Keratinocyte (primary cell): Measurements from ENCODE around the gene KRT78. TPM values are rescaled to one million over a fixed set of nuclear protein-coding genes. Genes with fewer than 3 reads are reported as not detected.

Experiments
- DNase-seq: peaks from one replicate; pipeline ENCODE4 v3.0.0-alpha.2; 2011; ENCODE audit warnings: low read depth, missing footprints, low spot score
- FAIRE-seq: peaks from 2 replicates; lab custom pipeline; 2011; peaks lifted over from hg19 to GRCh38; lab: Jason Lieb, UNC
- H2AFZ ChIP-seq: 2 replicates; pipeline ENCODE4 v1.6.0; 2012; ENCODE audit warnings: low read length, control low read depth, inconsistent platforms; ENCODE audit not compliant: control insufficient read depth
- H3K27ac ChIP-seq: 2 replicates; pipeline ENCODE4 v1.5.1; 2011; ENCODE audit warnings: low read length; ENCODE audit not compliant: control insufficient read depth, insufficient read depth
- H3K27me3 ChIP-seq: 3 replicates; pipeline ENCODE4 v1.6.0; 2011; ENCODE audit warnings: low read length; ENCODE audit not compliant: control insufficient read depth, insufficient read depth; ENCODE audit errors: extremely low read depth
- H3K36me3 ChIP-seq, 2 experiments: 2 replicates in 1 of 2; 3 replicates in 1 of 2; pipeline ENCODE4 v1.5.1; 2011; ENCODE audit warnings: low read length in 2 of 2, mild to moderate bottlenecking in 1 of 2; ENCODE audit not compliant: control insufficient read depth in 2 of 2, insufficient read depth in 2 of 2; ENCODE audit errors: extremely low read depth in 1 of 2
- H3K4me1 ChIP-seq: 3 replicates; pipeline ENCODE4 v1.5.1; 2011; ENCODE audit warnings: low read length; ENCODE audit not compliant: control insufficient read depth, insufficient read depth; ENCODE audit errors: extremely low read depth
- H3K4me2 ChIP-seq: 3 replicates; pipeline ENCODE4 v1.6.0; 2011; ENCODE audit warnings: low read depth, low read length; ENCODE audit not compliant: control insufficient read depth, insufficient read depth; ENCODE audit errors: extremely low read depth
- H3K4me3 ChIP-seq, 3 experiments: fragments of 200-600 bp in 1 of 3; sonication (generic) in 1 of 3; 2 replicates in 2 of 3; 3 replicates in 1 of 3; pipeline ENCODE4 v1.5.1; 2011 to 2016; ENCODE audit warnings: low read length in 3 of 3, mild to moderate bottlenecking in 3 of 3, control low read depth in 2 of 3, inconsistent platforms in 1 of 3, low read depth in 1 of 3, mixed read lengths in 1 of 3, mixed run types in 1 of 3, moderate library complexity in 1 of 3; ENCODE audit not compliant: control insufficient read depth in 2 of 3, insufficient read depth in 2 of 3; ENCODE audit errors: extremely low read depth in 1 of 3
- H3K79me2 ChIP-seq: 2 replicates; pipeline ENCODE4 v1.6.0; 2012; ENCODE audit warnings: low read length; ENCODE audit not compliant: control insufficient read depth, insufficient read depth
- H3K9ac ChIP-seq: 3 replicates; pipeline ENCODE4 v1.6.0; 2011; ENCODE audit warnings: low read length; ENCODE audit not compliant: control insufficient read depth, insufficient read depth; ENCODE audit errors: extremely low read depth
- H3K9me1 ChIP-seq: 3 replicates; pipeline ENCODE4 v1.6.0; 2011; ENCODE audit warnings: low read length; ENCODE audit not compliant: control insufficient read depth, insufficient read depth; ENCODE audit errors: extremely low read depth
- H3K9me3 ChIP-seq: 2 replicates; pipeline ENCODE4 v1.5.1; 2012; ENCODE audit warnings: low read depth, low read length; ENCODE audit not compliant: control insufficient read depth
- H4K20me1 ChIP-seq: 3 replicates; pipeline ENCODE4 v1.6.0; 2011; ENCODE audit warnings: low read length; ENCODE audit not compliant: control insufficient read depth, insufficient read depth; ENCODE audit errors: extremely low read depth
- EZH2 ChIP-seq: IDR thresholded peaks from one replicate; pipeline ENCODE4 v1.6.1; 2012; ENCODE audit warnings: inconsistent platforms, mild to moderate bottlenecking, low read length, moderate library complexity
- dilution Hi-C: fragments of 300-500 bp; cut with MboI; formaldehyde crosslinking; loops from one replicate; pipeline ENCODE4 v1.7.0; 2020; ENCODE audit warnings: low sequenced_read_pairs; ENCODE audit not compliant: extremely low pct_ligation_motif_present
- polyA plus RNA-seq, 5 experiments: library from polyadenylated mRNA; depleted of rRNA in 3 of 5; stranded (reverse) in 3 of 5; stranded (forward) in 1 of 5; unstranded in 1 of 5; fragments of >200 nt; gene quantifications; 1 replicate in 1 of 5; 2 replicates in 3 of 5; 3 replicates in 1 of 5; pipeline versions ENCODE4 v1.2.1 to v1.2.3, GENCODE V29; 2011 to 2012; ENCODE audit warnings: missing spikeins in 2 of 5, low read depth in 1 of 5, low replicate concordance in 1 of 5
- TF ChIP-seq, protein P1 (sequence below), 3 experiments: IDR thresholded peaks in 1 of 3; conservative IDR thresholded peaks in 1 of 3; optimal IDR thresholded peaks in 1 of 3; 2 replicates in 2 of 3; 3 replicates in 1 of 3; pipeline versions ENCODE3 to v1.5.1; 2011; ENCODE audit warnings: low read length in 3 of 3, mild to moderate bottlenecking in 3 of 3, moderate library complexity in 2 of 3, control low read depth in 1 of 3, inconsistent platforms in 1 of 3; ENCODE audit not compliant: insufficient read depth in 2 of 3; ENCODE audit errors: extremely low read depth in 1 of 3

The KRT78 gene
- polyA plus RNA-seq, 1 donor (not counting 4 experiments of a cell fraction or from before 2014, with no cell fraction given) = 0.96 TPM

DNA sequence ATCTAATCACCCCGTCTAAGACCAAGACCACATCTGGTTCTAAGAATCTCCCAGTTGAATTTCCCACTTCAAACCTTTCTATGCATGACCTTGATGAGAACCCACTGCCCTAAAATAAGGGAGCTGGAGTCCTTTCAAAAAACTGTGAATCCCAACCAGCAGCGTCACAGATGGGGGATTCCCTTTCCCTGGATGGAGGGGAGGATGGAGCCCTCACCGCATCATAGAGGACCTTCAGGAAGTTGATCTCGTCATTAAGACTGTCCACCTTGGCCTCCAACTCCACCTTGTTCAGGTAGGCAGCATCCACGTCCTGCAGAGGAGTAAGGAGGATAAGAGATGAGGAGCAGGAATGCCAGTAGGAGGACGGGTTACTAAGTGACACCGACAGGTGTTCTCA is 39.6 kb downstream of the KRT78 start:
- no peak overlapping the region for H3K9ac ChIP-seq
- no peaks in the 10 kb centered on the region for H3K9me1 ChIP-seq
- H3K27me3 ChIP-seq = peaks cover 37% of the 10 kb centered on the region
- dilution Hi-C loops = no loop called here
- DNase-seq (no peak), FAIRE-seq (no peak)
- H3K27ac ChIP-seq = no peak overlapping the region
- H3K4me2 ChIP-seq = no peak overlapping the region
- TF ChIP-seq, protein P1, sequence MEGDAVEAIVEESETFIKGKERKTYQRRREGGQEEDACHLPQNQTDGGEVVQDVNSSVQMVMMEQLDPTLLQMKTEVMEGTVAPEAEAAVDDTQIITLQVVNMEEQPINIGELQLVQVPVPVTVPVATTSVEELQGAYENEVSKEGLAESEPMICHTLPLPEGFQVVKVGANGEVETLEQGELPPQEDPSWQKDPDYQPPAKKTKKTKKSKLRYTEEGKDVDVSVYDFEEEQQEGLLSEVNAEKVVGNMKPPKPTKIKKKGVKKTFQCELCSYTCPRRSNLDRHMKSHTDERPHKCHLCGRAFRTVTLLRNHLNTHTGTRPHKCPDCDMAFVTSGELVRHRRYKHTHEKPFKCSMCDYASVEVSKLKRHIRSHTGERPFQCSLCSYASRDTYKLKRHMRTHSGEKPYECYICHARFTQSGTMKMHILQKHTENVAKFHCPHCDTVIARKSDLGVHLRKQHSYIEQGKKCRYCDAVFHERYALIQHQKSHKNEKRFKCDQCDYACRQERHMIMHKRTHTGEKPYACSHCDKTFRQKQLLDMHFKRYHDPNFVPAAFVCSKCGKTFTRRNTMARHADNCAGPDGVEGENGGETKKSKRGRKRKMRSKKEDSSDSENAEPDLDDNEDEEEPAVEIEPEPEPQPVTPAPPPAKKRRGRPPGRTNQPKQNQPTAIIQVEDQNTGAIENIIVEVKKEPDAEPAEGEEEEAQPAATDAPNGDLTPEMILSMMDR (optimal IDR thresholded peaks at IDR 0.05 in 1 of 3, IDR thresholded peaks at IDR 0.05 in 1 of 3, conservative IDR thresholded peaks at IDR 0.05 in 1 of 3; ENCODE audit: extremely low read depth in 1 of 3, insufficient read depth in 2 of 3, low read length in 3 of 3) = no peak
- no peak for TF ChIP-seq EZH2
- no peaks in the 10 kb centered on the region for H4K20me1 ChIP-seq
- H3K36me3 ChIP-seq = no peaks in the 10 kb centered on the region
- H3K9me3 ChIP-seq = no peaks in the 10 kb centered on the region
- no peaks in the 10 kb centered on the region for H3K4me1 ChIP-seq
- no peaks in the 10 kb centered on the region for H3K79me2 ChIP-seq
- H3K4me3 ChIP-seq = no peak overlapping the region
- H2AFZ ChIP-seq = no peak overlapping the region

GRCh38 chr12:52808573-52809160 is 40.1 kb downstream of the KRT78 start:
- TF ChIP-seq, protein P1 (optimal IDR thresholded peaks at IDR 0.05 in 1 of 3, IDR thresholded peaks at IDR 0.05 in 1 of 3, conservative IDR thresholded peaks at IDR 0.05 in 1 of 3; ENCODE audit: extremely low read depth in 1 of 3, insufficient read depth in 2 of 3, low read length in 3 of 3) = no peak
- TF ChIP-seq EZH2 = no peak
- DNase-seq = no peak
- dilution Hi-C loops = no loop called here

More at GRCh38 chr12:52808573-52809160, 40.1 kb downstream of the KRT78 start:
- H3K9ac ChIP-seq = no peak overlapping the region
- no peak overlapping the region for H2AFZ ChIP-seq
- no peaks in the 10 kb centered on the region for H3K9me1 ChIP-seq
- no peak for FAIRE-seq
- no peak overlapping the region for H3K4me2 ChIP-seq
- no peaks in the 10 kb centered on the region for H3K79me2 ChIP-seq
- no peaks in the 10 kb centered on the region for H3K36me3 ChIP-seq
- no peak overlapping the region for H3K4me3 ChIP-seq
- H3K27ac ChIP-seq = no peak overlapping the region
- H4K20me1 ChIP-seq = no peaks in the 10 kb centered on the region
- no peaks in the 10 kb centered on the region for H3K9me3 ChIP-seq
- H3K27me3 ChIP-seq = peaks cover 33% of the 10 kb centered on the region
- H3K4me1 ChIP-seq = no peaks in the 10 kb centered on the region
